Nephron (organoid): Measurements from ENCODE around the gene ROCK2.

Experiments used
- H3K27ac Mint-ChIP-seq, 3 experiments: 2 replicates each; pipeline ENCODE4 v1.8.0; 2020; ENCODE audit warnings: mixed read lengths in 3 of 3, mild to moderate bottlenecking in 2 of 3, moderate library complexity in 1 of 3
- H3K27me3 Mint-ChIP-seq: 2 replicates; pipeline ENCODE4 v1.8.0; 2021; ENCODE audit warnings: low read depth, mild to moderate bottlenecking, moderate library complexity, mixed read lengths
- H3K36me3 Mint-ChIP-seq: 2 replicates; pipeline ENCODE4 v1.8.0; 2020; ENCODE audit warnings: low read depth, mixed read lengths
- H3K4me1 Mint-ChIP-seq: 2 replicates; pipeline ENCODE4 v1.8.0; 2020; ENCODE audit warnings: mixed read lengths
- H3K4me3 Mint-ChIP-seq, 3 experiments: 2 replicates each; pipeline ENCODE4 v1.8.0; 2020; ENCODE audit warnings: mild to moderate bottlenecking in 3 of 3, mixed read lengths in 3 of 3, moderate library complexity in 2 of 3
- H3K9me3 Mint-ChIP-seq: 2 replicates; pipeline ENCODE4 v1.8.0; 2020; ENCODE audit warnings: mixed read lengths
- CTCF ChIP-seq, 3 experiments: fragments of 200-600 bp; sonication (generic); IDR thresholded peaks; one replicate each; pipeline ENCODE4 v1.5.0; 2021; ENCODE audit warnings: antibody characterized with exemption in 3 of 3; ENCODE audit not compliant: unreplicated experiment in 3 of 3

The ROCK2 gene

GRCh38 chr2:11344342-11344955, at the start of gene ROCK2:
ROCK2 (minus strand) TSS chr2:11344636; CDS start chr2:11344136, 500 bp downstream.
- H3K36me3 Mint-ChIP-seq = no peaks in the 10 kb centered on the region
- H3K4me3 Mint-ChIP-seq = peak within 1 kb of the TSS; percentile 98 to 100 (median 99)
- H3K9me3 Mint-ChIP-seq = no peaks in the 10 kb centered on the region
- no peak for TF ChIP-seq CTCF (IDR thresholded peaks at IDR 0.05; ENCODE audit: unreplicated experiment in 3 of 3)
- peak within 1 kb of the TSS; percentile 100 for H3K27ac Mint-ChIP-seq
- peaks cover 35% of the 10 kb centered on the region for H3K4me1 Mint-ChIP-seq
- no peaks in the 10 kb centered on the region for H3K27me3 Mint-ChIP-seq

GRCh38 chr2:11393711-11394236, 49.3 kb upstream of the ROCK2 start:
- peaks cover 10% of the 10 kb centered on the region for H3K27me3 Mint-ChIP-seq
- peak overlapping the region in 2 of 3 experiments; percentile 87 to 92 for H3K27ac Mint-ChIP-seq
- H3K9me3 Mint-ChIP-seq = no peaks in the 10 kb centered on the region
- H3K36me3 Mint-ChIP-seq = no peaks in the 10 kb centered on the region
- peaks cover 86% of the 10 kb centered on the region for H3K4me1 Mint-ChIP-seq
- no peak for TF ChIP-seq CTCF (IDR thresholded peaks at IDR 0.05; ENCODE audit: unreplicated experiment in 3 of 3)
- H3K4me3 Mint-ChIP-seq = peak overlapping the region in 1 of 3 experiments; percentile 20

GRCh38 chr2:11391942-11392266, 47.5 kb upstream of the ROCK2 start:
- peaks cover 71% of the 10 kb centered on the region for H3K4me1 Mint-ChIP-seq
- H3K36me3 Mint-ChIP-seq = no peaks in the 10 kb centered on the region
- H3K4me3 Mint-ChIP-seq = no peak overlapping the region
- H3K9me3 Mint-ChIP-seq = no peaks in the 10 kb centered on the region
- peaks cover 13% of the 10 kb centered on the region for H3K27me3 Mint-ChIP-seq
- H3K27ac Mint-ChIP-seq = peak overlapping the region; percentile 79 to 91 (median 85)
- no peak for TF ChIP-seq CTCF (IDR thresholded peaks at IDR 0.05; ENCODE audit: unreplicated experiment in 3 of 3)

GRCh38 chr2:11390399-11390658, 45.9 kb upstream of the ROCK2 start:
- no peaks in the 10 kb centered on the region for H3K9me3 Mint-ChIP-seq
- peaks cover 11% of the 10 kb centered on the region for H3K27me3 Mint-ChIP-seq
- TF ChIP-seq CTCF (IDR thresholded peaks at IDR 0.05; ENCODE audit: unreplicated experiment in 3 of 3) = no peak
- H3K36me3 Mint-ChIP-seq = no peaks in the 10 kb centered on the region
- H3K4me3 Mint-ChIP-seq = no peak overlapping the region
- peaks cover 61% of the 10 kb centered on the region for H3K4me1 Mint-ChIP-seq
- peak overlapping the region in 2 of 3 experiments; percentile 93 to 94 for H3K27ac Mint-ChIP-seq

- TF ChIP-seq CTCF (IDR thresholded peaks at IDR 0.05; ENCODE audit: unreplicated experiment in 3 of 3) = no peak
- Mint-ChIP-seq H3K36me3 (no peaks in the 10 kb centered on the region), H3K27ac (peak overlapping the region; percentile 72 to 94 (median 93)), H3K4me3 (peak overlapping the region in 2 of 3 experiments; percentile 11 to 29), H3K27me3 (peaks cover 11% of the 10 kb centered on the region), H3K9me3 (no peaks in the 10 kb centered on the region), H3K4me1 (peaks cover 55% of the 10 kb centered on the region)
Observed at GRCh38 chr2:11389551-11390398, 45.3 kb upstream of the ROCK2 start.
